Muscle of leg (tissue), 11 donors: ENCODE measurements around the gene NOL9. TPM values are rescaled to one million over a fixed set of nuclear protein-coding genes. Genes with fewer than 3 reads are reported as not detected.
A peak's percentile ranks its signal among the peaks of the same experiment; 100 is the strongest.
"Not testable (repeated sequence)": the region's sequence is repeated elsewhere in the genome, so short reads cannot be mapped to it uniquely, and the experiment has no call there.

Source experiments
- DNase-seq: peaks from one replicate; pipeline ENCODE4 v3.0.0; 2013
- H3K27ac ChIP-seq: one replicate; pipeline ENCODE4 v1.5.1; 2013; ENCODE audit warnings: mild to moderate bottlenecking, low read length, control low read depth
- H3K27me3 ChIP-seq: one replicate; pipeline ENCODE4 v1.6.1; 2013; ENCODE audit warnings: low read length; ENCODE audit not compliant: control insufficient read depth, insufficient read depth
- H3K36me3 ChIP-seq: one replicate; pipeline ENCODE4 v1.6.1; 2013; ENCODE audit warnings: low read length; ENCODE audit not compliant: control insufficient read depth, insufficient read depth
- H3K4me1 ChIP-seq: one replicate; pipeline ENCODE4 v1.6.1; 2013; ENCODE audit warnings: low read length; ENCODE audit not compliant: control insufficient read depth, insufficient read depth
- H3K4me3 ChIP-seq: one replicate; pipeline ENCODE4 v1.5.1; 2013; ENCODE audit warnings: low read length, control low read depth
- H3K9me3 ChIP-seq: replicated peaks from 2 replicates; pipeline ENCODE4 v1.6.1; 2013; ENCODE audit warnings: low read depth, low read length; ENCODE audit not compliant: control insufficient read depth
- WGBS: methylation state at CpG from one replicate; pipeline ENCODE4 v1.1.5; 2013; ENCODE audit warnings: missing lambda C conversion rate; ENCODE audit not compliant: insufficient coverage; 5-methylcytosine and 5-hydroxymethylcytosine counted together
- polyA plus RNA-seq, 8 donors: library from polyadenylated mRNA; unstranded; fragments of 120-200 nt; gene quantifications; one replicate each; pipeline versions ENCODE4 v1.2.1 to v1.2.3, GENCODE V29; 2013; ENCODE audit warnings: inconsistent platforms in 1 of 8, low replicate concordance in 1 of 8; ENCODE audit not compliant: insufficient read length in 8 of 8, insufficient read depth in 1 of 8
- total RNA-seq: library from RNA; stranded (reverse); fragments of 120-200 nt; gene quantifications from one replicate; pipeline ENCODE4 v1.2.4, GENCODE V29; 2013

Gene NOL9
- total and polyA plus RNA-seq, 9 donors = 10.0 to 19.1 (median 13.9) TPM

DNA sequence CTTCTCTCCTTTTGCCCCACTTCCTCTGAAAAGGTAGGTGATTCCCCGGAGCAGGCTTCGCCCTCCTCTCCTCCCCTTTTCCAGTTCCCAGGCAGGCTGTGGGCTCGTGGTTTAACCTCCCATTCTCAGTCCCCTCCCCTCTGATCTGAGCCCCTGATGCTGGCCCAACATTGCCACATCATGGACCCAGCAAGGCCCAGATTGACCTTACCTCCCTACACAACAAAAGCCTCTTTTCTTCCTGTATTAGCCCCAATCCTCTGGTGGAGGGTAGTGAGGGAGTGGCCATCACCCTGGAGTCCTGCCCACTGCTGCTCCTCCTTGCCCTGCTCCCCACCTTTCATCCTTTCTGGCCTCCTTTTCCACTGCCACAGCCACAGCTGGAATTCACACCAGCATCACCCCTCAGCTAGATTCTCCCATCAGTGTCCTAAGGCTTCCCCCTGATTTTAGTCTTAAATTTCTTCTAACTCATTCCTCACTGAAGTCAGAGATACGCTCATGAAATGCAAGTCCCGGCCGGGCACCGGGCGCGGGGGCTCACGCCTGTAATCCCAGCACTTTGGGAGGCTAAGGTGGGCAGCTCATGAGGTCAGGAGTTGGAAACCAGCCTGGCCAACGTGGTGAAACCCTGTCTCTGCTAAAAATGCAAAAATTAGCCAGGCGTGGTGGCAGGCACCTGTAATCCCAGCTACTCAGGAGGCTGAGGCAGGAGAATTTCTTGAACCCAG, 18.5 kb upstream of the NOL9 start:
- Histone ChIP-seq H3K4me3 (no peak overlapping the region), H3K27ac (no peak overlapping the region), H3K27me3 (no peaks in the 10 kb centered on the region), H3K9me3 (no peaks in the 10 kb centered on the region), H3K4me1 (peaks cover 3% of the 10 kb centered on the region), H3K36me3 (no peaks in the 10 kb centered on the region)
- 56% methylated on average over 11 of the region's 12 CpGs for WGBS
- no peak for DNase-seq

DNA sequence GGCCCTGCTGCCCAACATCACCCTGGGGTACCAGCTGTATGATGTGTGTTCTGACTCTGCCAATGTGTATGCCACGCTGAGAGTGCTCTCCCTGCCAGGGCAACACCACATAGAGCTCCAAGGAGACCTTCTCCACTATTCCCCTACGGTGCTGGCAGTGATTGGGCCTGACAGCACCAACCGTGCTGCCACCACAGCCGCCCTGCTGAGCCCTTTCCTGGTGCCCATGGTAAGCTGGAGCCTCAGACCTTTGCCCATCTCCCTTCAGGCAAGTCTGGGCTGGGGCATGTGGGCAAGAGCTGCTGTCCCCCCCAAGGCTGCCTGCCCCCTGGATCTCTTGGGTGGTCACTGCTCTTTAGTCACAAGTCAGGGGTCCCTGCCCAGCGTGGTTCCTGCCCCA, 16.7 kb upstream of the NOL9 start:
- Histone ChIP-seq H3K4me1 (peaks cover 3% of the 10 kb centered on the region), H3K9me3 (no peaks in the 10 kb centered on the region), H3K4me3 (no peak overlapping the region), H3K27me3 (no peaks in the 10 kb centered on the region), H3K27ac (no peak overlapping the region), H3K36me3 (no peaks in the 10 kb centered on the region)
- 76% methylated on average over 4 of the region's 5 CpGs for WGBS
- DNase-seq = no peak

DNA sequence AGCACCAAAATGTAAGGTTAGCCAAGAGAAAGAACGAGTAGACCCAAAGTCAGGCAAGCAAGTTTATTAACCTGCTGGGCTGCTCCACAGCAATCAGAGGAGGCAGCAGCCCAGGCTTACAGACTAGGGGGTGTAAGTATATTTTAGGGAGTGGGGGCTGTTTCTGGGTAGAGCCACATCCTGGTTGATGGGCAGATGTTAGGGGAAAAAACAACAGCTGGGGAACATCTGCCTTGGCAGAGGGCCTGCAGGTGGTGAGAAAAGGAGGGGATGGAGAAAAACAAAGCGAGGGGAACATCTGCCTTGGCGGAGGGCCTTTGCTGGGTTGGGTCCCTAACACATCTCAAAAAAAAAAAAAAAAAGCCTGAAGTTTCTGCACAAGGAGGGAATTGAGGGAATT, 15.8 kb upstream of the NOL9 start:
- peaks cover 3% of the 10 kb centered on the region for H3K4me1 ChIP-seq
- H3K4me3 ChIP-seq = no peak overlapping the region
- DNase-seq = no peak
- peaks cover 2% of the 10 kb centered on the region for H3K27me3 ChIP-seq
- no peak overlapping the region for H3K27ac ChIP-seq
- H3K9me3 ChIP-seq = no peaks in the 10 kb centered on the region
- no peaks in the 10 kb centered on the region for H3K36me3 ChIP-seq
- 17% methylated on average over 1 of the region's 3 CpGs for WGBS

DNA sequence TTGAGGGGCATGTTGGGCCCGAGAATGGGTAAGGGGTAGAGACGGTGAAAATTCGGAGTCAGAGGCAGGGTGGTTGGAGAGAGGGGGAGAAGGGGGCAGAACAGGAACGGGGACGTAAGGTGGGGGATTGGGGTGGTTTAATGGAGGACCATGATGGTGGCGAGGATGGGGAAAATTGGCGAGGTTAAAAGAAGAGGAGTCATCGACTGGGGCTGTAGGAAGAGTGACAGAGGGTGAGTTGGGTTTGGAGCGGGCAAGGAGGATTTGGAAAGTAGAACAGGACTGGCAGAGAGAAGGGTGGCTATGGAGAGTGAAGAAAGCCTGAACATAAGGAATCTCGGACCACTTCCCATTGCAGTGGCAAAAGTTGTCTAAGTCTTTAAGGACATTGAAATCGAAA, 14.7 kb upstream of the NOL9 start:
- Histone ChIP-seq H3K4me3 (no peak overlapping the region), H3K4me1 (peaks cover 3% of the 10 kb centered on the region), H3K27me3 (peaks cover 2% of the 10 kb centered on the region), H3K9me3 (no peaks in the 10 kb centered on the region), H3K27ac (no peak overlapping the region), H3K36me3 (no peaks in the 10 kb centered on the region)
- no peak for DNase-seq
- WGBS = 91% methylated on average over 11 of the region's 11 CpGs

DNA sequence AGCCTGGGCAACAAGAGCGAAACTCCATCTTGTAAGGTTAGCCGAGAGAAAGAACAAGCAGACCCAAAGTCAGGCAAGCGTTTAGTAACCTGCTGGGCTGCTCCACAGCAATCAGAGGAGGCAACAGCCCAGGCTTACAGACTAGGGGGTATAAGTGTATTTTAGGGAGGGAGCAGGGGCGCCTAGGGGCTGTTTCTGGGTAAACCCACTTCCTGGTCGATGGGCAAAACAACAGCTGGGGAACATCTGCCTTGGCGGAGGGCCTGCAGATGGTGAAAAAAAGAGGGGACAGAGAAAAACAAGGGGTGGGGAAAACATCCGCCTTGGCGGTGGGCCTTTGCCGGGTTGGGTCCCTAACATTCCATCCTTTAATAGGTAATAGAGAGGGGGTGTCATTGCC, 6.0 kb upstream of the NOL9 start:
- no peak overlapping the region for H3K4me3 ChIP-seq
- H3K4me1 ChIP-seq = peaks cover 5% of the 10 kb centered on the region
- DNase-seq = no peak
- peaks cover 3% of the 10 kb centered on the region for H3K9me3 ChIP-seq
- H3K27me3 ChIP-seq = peaks cover under 1% of the 10 kb centered on the region
- no peaks in the 10 kb centered on the region for H3K36me3 ChIP-seq
- no peak overlapping the region for H3K27ac ChIP-seq
- 52% methylated on average over 6 of the region's 9 CpGs for WGBS

DNA sequence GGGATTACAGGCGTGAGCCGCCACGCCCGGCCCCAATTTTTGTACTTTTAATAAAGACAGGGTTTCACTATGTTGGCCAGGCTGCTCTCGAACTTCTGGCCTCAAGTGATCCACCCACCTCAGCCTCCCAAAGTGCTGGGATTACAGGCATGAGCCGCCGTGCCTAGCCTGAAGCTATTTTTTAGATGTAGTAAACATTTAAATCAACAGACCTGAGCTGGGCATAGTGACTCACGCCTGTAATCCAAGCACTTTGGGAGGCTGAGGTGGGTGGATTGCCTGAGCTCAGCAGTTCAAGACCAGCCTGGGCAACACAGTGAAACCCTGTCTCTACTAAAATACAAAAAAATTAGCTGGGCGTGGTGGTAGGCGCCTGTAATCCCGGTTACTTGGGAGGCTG, 4.8 kb upstream of the NOL9 start:
- no CpG with 5 or more reads among the region's 11 CpGs for WGBS
- H3K36me3 ChIP-seq, H3K9me3 ChIP-seq, DNase-seq, H3K27ac ChIP-seq, H3K4me3 ChIP-seq, H3K27me3 ChIP-seq: not testable (repeated sequence)
- peaks cover 13% of the 10 kb centered on the region for H3K4me1 ChIP-seq

DNA sequence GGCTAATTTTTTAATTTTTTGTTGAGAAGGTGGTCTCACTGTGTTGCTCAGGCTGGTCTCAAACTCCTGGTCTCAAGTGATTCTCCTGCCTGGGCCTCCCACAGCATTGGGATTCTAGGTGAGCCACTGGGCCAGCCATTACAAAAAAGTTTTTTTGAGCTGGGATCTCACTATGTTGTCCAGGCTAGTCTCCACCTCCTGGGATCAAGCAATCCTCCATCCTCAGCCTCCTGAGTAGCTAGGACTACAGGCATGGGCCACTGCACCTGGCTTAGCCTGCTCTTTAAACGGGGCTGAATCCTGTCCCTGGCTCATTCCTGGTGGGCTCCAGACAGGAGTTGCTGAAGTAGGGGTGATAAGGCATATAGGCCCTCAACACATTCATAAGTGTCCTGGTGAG, 3.3 kb upstream of the NOL9 start:
- no peaks in the 10 kb centered on the region for H3K27me3 ChIP-seq
- no peak for DNase-seq
- no CpG with 5 or more reads among the region's 1 CpG for WGBS
- H3K36me3 ChIP-seq = no peaks in the 10 kb centered on the region
- peaks cover 3% of the 10 kb centered on the region for H3K9me3 ChIP-seq
- H3K27ac ChIP-seq = no peak overlapping the region
- H3K4me3 ChIP-seq = no peak overlapping the region
- H3K4me1 ChIP-seq = peaks cover 24% of the 10 kb centered on the region

DNA sequence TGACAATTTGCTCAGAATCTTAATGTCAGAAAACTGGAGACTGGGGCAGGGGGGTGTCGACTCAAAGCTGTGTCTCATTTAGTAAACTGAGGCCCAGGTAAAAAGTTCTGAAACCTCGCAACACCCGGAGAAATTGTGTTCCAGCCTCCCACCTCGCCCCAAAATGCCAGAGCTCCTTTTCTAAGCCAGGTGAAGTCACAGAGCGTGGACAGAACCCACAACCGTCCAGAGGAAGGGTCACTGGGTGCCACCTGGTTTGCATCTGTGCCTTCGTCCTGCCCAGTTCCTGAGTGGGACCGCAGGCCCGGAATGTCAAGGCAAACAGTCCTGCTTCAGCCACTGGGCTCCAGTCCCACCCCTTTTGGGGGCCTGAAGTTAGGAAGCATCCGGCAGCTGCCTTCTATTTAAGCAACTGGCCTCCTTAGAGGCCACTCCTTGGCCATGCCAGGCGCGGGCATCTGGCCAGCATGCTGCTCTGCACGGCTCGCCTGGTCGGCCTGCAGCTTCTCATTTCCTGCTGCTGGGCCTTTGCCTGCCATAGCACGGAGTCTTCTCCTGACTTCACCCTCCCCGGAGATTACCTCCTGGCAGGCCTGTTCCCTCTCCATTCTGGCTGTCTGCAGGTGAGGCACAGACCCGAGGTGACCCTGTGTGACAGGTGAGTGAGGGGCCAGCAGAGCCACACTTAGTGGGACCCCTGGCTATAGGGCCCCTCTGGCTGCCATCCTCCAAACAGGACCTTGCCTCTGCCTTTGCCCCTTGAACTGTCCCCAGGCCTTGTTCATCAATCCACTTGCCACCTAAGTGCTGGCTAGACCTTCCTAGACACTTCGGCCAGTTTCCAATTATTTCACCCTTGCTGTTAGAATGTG, 830 bp upstream of the NOL9 start, which contains the start of gene TAS1R1:
TAS1R1 (plus strand) TSS at position 401 of the 872 bp plus-strand sequence; CDS start at position 468, 67 bp downstream.
- Histone ChIP-seq H3K4me3 (peak within 1 kb of the TSS; percentile 82), H3K9me3 (no peaks in the 10 kb centered on the region), H3K27ac (peak within 1 kb of the TSS; percentile 86), H3K36me3 (peaks cover 6% of the 10 kb centered on the region), H3K27me3 (no peaks in the 10 kb centered on the region), H3K4me1 (peaks cover 24% of the 10 kb centered on the region)
- DNase-seq = peak; percentile 83
- 54% methylated on average over 16 of the region's 19 CpGs for WGBS

DNA sequence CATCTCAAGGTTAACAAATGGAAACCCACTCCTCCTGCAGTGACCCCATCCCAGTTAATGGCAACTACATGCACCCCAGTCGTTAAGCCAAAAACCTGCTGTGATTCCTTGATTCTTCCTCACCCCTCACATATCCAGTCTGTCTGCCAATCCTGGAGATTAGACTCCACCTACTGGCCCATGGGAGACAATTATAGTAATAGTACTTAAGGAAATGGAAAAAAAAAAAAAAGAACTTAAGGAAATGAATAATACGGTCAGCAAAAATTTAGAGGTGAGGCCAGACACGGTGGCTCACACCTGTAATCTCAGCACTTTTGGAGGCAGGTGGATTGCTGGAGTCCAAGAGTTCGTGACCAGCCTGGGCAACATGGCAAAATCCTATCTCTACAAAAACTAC, 7.0 kb downstream of the NOL9 start:
- WGBS = 60% methylated on average over 3 of the region's 4 CpGs
- no peaks in the 10 kb centered on the region for H3K4me1 ChIP-seq
- H3K27ac ChIP-seq = no peak overlapping the region
- no peaks in the 10 kb centered on the region for H3K27me3 ChIP-seq
- H3K36me3 ChIP-seq = peaks cover 49% of the 10 kb centered on the region
- H3K9me3 ChIP-seq = no peaks in the 10 kb centered on the region
- no peak overlapping the region for H3K4me3 ChIP-seq
- no peak for DNase-seq

DNA sequence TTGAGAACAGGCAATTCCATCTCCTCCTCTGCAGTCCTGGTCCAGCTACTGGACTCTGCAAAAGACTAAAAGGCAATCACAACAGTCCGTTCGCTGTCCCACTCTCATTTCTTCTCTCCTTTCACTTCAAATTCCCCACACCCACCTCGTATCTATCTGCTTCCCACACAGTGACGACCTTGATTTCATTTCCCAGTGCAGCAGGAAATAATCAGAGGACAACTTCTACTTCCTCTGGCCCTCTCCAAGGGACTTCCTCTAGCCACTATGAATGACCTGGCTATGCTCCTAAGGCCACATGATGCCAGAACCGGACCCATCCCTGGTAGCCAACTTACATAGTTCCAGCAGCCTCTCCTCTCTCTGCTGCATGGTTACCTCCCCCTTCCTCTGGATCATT, 8.0 kb downstream of the NOL9 start:
- no peak overlapping the region for H3K27ac ChIP-seq
- H3K36me3 ChIP-seq = peaks cover 49% of the 10 kb centered on the region
- H3K27me3 ChIP-seq = no peaks in the 10 kb centered on the region
- no peak overlapping the region for H3K4me3 ChIP-seq
- H3K4me1 ChIP-seq = no peaks in the 10 kb centered on the region
- peak; percentile 10 for DNase-seq
- 78% methylated on average over 5 of the region's 5 CpGs for WGBS
- no peaks in the 10 kb centered on the region for H3K9me3 ChIP-seq
